Activated naive CD8-positive, alpha-beta T cell treated with anti-CD3 and anti-CD28 coated beads, Interleukin-2, amount 50 U/mL, for 24 hours (primary cell): ENCODE data around the gene FDCSP.

ENCODE experiments used
- ATAC-seq: fragments of 150-1000 bp; cut with Tn5 transposase; one replicate; pipeline ENCODE4 v1.10.0; 2021
- DNase-seq: peaks from one replicate; pipeline ENCODE4 v3.0.0; 2021
- H3K27ac Mint-ChIP-seq: one replicate; pipeline ENCODE4 v1.8.0; 2021; ENCODE audit warnings: mild to moderate bottlenecking, mixed read lengths
- H3K27me3 Mint-ChIP-seq: one replicate; pipeline ENCODE4 v1.8.0; 2021; ENCODE audit warnings: mixed read lengths
- H3K36me3 Mint-ChIP-seq: one replicate; pipeline ENCODE4 v1.8.0; 2021; ENCODE audit warnings: low read depth, mixed read lengths
- H3K4me1 Mint-ChIP-seq: one replicate; pipeline ENCODE4 v1.8.0; 2021; ENCODE audit warnings: mixed read lengths
- H3K4me3 Mint-ChIP-seq: one replicate; pipeline ENCODE4 v1.8.0; 2021; ENCODE audit warnings: mild to moderate bottlenecking, moderate library complexity, mixed read lengths
- H3K9me3 Mint-ChIP-seq: one replicate; pipeline ENCODE4 v1.8.0; 2021; ENCODE audit warnings: mixed read lengths

Gene FDCSP

DNA sequence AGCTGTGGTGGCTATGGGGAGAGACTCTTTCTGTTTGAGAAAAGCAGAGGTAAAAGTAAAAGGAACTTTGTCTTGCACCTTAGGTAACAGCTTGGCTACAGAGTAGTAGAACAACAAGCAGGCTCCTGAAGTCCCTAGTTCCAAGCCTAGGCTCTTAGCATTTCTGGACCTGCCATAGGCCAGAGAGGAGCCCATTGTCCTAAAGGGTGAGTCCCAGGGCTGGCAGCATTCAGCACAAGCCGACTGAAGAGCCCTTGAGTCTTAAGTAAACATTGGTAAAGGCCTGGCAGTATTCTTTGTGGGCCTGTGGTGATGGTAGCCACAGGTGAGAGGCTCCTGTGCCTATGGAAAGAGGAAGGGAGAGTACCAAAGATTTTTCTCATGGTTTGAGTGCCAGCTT lies 54.6 kb downstream of the FDCSP start:
- H3K4me3 Mint-ChIP-seq = no peak overlapping the region
- no peaks in the 10 kb centered on the region for H3K36me3 Mint-ChIP-seq
- no peak overlapping the region for H3K27ac Mint-ChIP-seq
- no peaks in the 10 kb centered on the region for H3K27me3 Mint-ChIP-seq
- ATAC-seq = no peak
- no peaks in the 10 kb centered on the region for H3K4me1 Mint-ChIP-seq
- H3K9me3 Mint-ChIP-seq = no peaks in the 10 kb centered on the region
- no peak for DNase-seq
